Anterior cingulate cortex (tissue), 58 donors: Measurements from ENCODE around the gene MCM6.

Source experiments
- DNase-seq, 58 donors: peaks; one replicate each; lab custom pipeline; 2025; lab: John Stamatoyannopoulos, UW

The MCM6 gene

DNA sequence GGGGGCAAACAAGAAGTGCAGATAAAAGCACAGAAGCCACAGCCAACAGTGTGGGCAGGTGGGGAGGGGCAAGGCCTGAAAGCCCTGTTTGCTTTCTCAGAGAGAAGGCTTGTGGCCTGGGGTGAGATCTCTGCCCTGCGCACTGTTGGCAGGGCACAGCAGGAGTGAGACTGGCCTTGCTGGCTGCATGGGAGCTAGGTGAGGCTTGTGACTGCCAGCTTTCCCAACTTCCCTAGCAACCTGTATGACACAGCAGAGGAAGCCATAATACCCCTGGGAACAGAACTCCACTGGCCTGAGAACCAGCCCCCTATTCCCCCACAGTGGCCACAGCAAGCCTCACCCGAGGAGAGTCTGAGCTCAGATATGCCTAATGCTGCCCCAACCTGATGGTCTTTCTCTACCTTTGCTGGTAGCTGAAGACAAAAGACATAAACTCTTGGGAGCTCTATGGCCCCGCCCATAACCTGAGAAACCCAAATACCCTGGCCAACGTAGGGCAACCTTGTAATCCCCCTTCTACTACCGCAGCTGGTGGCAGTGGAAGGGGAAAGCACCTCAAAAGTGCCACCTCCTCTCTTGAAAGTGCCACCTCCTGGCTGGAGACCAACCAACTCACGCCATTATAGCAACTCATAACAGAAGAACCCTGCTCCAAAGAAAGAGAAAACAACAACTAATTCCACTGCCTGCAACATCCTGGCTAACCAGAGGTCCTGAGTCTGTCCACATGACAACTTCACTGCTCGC is 83.7 kb downstream of the MCM6 start:
- DNase-seq = no peak

DNA sequence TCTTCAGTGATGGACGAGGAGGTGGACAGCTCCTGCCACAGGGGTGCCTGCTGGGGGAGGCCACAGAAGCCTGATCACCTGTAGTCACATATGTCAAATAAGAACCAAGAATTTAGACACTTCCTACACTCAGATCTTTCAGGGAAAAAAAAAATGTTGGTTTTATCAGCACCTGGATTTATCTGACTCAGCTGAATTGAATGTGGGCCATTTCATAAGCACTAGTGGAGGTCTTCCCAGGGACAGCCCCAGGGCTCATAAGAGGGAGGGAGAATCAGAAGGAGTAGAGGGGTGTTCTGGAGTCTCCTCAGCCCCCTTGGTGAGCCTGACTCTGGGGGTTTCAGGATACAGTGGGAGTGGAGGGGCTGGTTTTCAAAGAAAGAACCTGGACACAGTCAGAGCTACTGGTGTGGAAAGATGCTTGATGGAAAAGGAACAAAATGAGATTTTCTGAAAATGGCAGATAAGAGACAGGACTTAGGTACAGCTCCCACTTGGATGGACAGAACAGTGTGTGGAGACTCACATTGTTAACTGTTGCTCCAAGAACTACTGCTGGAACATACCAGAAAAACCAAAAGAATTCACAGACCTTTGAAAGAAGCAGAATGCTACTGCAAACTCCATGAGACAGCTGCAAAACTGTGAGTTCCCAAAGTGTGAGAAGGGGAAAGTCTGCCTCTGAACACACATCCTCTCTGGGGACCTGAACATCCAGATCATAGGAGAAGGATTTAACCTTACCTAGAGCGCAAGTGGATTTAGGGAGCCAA is 84.6 kb downstream of the MCM6 start:
- no peak for DNase-seq

DNA sequence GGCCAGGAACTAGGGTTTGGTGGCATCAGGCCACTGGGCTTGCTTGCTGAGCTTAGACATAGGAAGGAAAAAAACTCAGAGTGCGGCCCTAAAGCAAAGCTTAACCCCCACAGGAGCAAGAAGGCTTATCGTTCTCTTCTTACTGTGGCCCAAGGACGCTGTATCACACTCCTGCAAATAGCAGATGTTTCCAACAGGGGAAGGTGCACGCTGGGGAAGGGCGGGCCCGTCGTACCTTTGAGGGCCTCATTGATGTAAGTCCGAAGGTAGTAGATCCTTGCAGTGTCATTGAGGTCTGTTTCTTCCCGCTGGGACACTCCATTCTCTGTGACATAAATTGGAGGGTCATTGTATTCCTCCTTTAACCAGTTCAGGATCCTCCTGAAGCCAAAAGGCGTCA is 85.8 kb downstream of the MCM6 start:
- no peak for DNase-seq
